Measurements from ENCODE around the gene KLHL26. TPM values are rescaled to one million over a fixed set of nuclear protein-coding genes. Genes with fewer than 3 reads are reported as not detected.
A peak's percentile ranks its signal among the peaks of the same experiment; 100 is the strongest.

KLHL26 gene
- total RNA-seq, 1 donor from 2014 or later = 8.3 TPM

DNA sequence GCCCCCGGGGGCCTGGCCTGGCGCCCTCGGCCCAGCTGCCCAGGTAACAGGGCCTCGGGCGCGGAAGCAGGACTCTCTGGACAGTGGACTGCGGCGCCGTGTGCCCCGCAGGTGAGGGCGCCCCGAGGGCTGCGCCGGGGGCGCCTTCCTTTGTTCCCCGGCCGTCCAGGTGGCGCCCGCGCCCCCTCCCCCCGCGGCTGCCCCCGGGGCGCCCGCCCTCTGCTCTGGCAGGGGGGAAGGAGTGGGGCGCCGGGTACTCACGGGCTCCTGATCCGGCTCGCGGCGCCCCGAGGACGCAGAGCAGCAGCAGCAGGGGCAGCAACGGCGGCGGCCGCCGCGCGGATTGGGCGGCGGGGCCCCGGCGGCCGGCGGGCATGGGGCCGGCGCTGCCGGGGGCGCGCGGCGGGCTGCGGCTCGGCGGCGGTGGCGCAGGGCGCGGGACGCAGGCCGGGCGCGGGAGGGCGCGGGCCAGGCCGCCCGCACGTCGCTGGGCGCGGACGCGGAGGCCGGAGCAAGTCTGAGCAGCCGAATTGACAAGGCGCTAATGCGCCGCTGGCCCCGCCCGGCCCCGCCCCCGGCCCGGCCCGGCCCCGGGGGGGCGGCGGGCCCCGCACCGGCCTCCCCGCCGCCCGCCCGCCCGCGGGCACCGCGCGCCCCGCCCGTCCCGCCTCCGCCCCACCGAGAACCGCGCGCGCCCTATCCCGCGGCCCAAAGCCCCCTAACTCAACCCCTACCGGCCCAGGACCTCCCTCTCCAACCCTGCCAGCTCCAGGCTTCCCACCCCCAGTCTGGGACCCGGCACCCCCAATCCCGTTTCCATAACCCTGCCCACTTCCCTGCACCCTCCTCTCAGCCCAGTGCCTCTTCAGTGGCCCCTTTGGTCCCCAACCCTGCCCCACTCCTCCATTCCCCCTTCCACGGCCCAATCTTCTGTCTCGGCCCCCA lies 30.3 kb upstream of the KLHL26 start, which contains the start of gene CRLF1:
Gene CRLF1, minus strand, starts transcription at position 519 of the 945 bp plus-strand sequence. Its CDS starts 143 bp downstream, at position 376.
- no peaks in the 10 kb centered on the region for H3K36me3 ChIP-seq
- no peak for DNase-seq (ENCODE audit: extremely low spot score in 2 of 2)
- H3K9me3 ChIP-seq = no peaks in the 10 kb centered on the region
- TF ChIP-seq POLR2A (IDR thresholded peaks at IDR 0.05) (no peak), POLR2AphosphoS5 (IDR thresholded peaks at IDR 0.05; ENCODE audit: insufficient read depth in 1 of 2, low read depth in 1 of 2) (no peak)
- TF ChIP-seq, protein P1, sequence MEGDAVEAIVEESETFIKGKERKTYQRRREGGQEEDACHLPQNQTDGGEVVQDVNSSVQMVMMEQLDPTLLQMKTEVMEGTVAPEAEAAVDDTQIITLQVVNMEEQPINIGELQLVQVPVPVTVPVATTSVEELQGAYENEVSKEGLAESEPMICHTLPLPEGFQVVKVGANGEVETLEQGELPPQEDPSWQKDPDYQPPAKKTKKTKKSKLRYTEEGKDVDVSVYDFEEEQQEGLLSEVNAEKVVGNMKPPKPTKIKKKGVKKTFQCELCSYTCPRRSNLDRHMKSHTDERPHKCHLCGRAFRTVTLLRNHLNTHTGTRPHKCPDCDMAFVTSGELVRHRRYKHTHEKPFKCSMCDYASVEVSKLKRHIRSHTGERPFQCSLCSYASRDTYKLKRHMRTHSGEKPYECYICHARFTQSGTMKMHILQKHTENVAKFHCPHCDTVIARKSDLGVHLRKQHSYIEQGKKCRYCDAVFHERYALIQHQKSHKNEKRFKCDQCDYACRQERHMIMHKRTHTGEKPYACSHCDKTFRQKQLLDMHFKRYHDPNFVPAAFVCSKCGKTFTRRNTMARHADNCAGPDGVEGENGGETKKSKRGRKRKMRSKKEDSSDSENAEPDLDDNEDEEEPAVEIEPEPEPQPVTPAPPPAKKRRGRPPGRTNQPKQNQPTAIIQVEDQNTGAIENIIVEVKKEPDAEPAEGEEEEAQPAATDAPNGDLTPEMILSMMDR (IDR thresholded peaks at IDR 0.05) = no peak
- H3K4me3 ChIP-seq = peak within 1 kb of the TSS; percentile 28 to 29
- H3K4me1 ChIP-seq = peaks cover 25% of the 10 kb centered on the region
- intact Hi-C loops (cut with DNase I) = no loop called here
- H3K27me3 ChIP-seq = peaks cover 10% of the 10 kb centered on the region
- no peak within 1 kb of the TSS for H3K27ac ChIP-seq

DNA sequence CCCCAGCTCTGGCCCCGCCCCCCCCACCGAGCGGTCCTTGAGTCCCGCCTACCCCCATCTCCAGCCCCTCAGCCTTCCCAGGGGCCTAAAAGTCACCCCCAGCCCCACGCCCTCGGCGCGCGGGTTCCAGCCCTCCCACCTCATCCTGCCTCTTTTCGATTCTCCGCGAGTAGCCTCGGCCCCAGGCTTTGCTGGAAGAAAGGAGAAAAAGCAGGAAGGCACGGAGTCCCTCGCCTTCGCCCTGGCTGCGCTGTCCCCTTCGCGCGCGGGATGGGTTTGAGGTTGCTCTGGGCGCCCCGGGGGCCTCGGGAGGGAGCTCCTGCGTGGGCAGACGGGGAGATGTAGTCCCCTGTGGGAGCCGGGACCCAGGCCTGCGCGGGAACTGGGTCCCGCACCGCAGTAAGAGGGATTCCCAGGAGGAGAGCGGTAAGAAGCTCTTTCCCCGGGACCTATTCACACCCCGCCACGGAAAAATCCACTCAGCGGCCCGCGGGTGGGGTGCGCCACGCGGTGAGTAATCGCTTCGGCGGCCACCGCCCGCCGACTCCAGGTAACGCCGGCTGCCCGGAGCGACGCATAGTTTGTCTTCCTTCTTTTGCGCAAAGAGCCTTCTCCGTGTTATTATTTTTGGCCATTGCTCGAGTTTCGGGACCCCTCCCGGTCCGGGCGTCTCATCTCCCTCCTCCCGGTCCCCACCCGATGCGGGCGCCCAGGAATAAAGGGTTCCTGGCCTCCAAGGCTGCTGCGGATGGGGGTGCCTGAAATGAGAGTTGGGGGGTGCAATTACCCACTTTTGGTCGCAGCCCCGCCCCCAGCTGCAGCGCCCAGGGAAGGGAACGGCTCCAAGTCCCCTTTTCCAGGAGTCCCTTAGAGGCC lies 29.4 kb upstream of the KLHL26 start:
- Histone ChIP-seq H3K36me3 (no peaks in the 10 kb centered on the region), H3K9me3 (no peaks in the 10 kb centered on the region), H3K27ac (no peak overlapping the region), H3K27me3 (peaks cover 15% of the 10 kb centered on the region), H3K4me1 (peaks cover 34% of the 10 kb centered on the region), H3K4me3 (peak overlapping the region; percentile 2 to 28)
- TF ChIP-seq POLR2A (IDR thresholded peaks at IDR 0.05) (no peak), POLR2AphosphoS5 (IDR thresholded peaks at IDR 0.05; ENCODE audit: insufficient read depth in 1 of 2, low read depth in 1 of 2) (peak in 1 of 2 donors; percentile 34)
- DNase-seq (ENCODE audit: extremely low spot score in 2 of 2) = no peak
- intact Hi-C loops (cut with DNase I) = no loop called here

DNA sequence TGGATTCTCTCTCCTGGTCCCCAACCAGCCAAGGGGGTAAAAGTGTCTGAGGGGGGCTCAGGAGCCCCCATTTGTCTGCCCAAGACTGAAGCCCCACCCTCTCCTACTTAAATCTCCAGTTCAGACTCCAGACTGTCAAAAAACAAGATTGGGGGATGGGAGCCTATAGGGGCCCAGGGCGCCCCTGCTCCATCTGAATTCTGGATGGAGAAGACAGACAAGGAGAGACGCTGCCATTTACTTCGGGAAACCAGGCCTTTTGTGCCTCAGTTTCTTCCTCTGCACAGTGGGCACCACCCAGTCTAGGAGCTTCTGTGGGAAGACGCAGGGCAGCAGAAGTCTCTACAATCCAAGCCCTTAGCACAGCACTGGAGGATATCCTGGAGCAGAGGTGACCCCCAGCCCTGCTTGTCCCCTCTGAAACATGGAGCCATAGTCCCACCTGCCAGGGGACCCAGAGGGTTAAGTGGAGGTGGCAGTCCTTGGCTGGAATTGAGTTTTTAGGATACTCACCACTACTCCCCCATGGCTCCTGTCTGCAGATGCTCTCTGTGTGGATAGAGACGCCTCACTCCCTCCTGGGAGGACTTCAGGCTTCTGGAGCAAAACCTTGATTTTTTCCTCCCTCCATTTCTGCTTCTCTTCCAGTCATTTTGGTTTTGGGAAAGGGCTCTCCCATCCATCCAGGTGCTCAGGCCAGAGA lies 28.6 kb upstream of the KLHL26 start:
- H3K36me3 ChIP-seq = no peaks in the 10 kb centered on the region
- DNase-seq (ENCODE audit: extremely low spot score in 2 of 2) = no peak
- H3K4me3 ChIP-seq = no peak overlapping the region
- no peak overlapping the region for H3K27ac ChIP-seq
- H3K27me3 ChIP-seq = peaks cover 15% of the 10 kb centered on the region
- H3K4me1 ChIP-seq = peaks cover 42% of the 10 kb centered on the region
- no peaks in the 10 kb centered on the region for H3K9me3 ChIP-seq
- TF ChIP-seq POLR2AphosphoS5 (IDR thresholded peaks at IDR 0.05; ENCODE audit: insufficient read depth in 1 of 2, low read depth in 1 of 2) (no peak), POLR2A (IDR thresholded peaks at IDR 0.05) (no peak)
- TF ChIP-seq, protein P1 (IDR thresholded peaks at IDR 0.05) = no peak
- intact Hi-C loops (cut with DNase I) = no loop called here

DNA sequence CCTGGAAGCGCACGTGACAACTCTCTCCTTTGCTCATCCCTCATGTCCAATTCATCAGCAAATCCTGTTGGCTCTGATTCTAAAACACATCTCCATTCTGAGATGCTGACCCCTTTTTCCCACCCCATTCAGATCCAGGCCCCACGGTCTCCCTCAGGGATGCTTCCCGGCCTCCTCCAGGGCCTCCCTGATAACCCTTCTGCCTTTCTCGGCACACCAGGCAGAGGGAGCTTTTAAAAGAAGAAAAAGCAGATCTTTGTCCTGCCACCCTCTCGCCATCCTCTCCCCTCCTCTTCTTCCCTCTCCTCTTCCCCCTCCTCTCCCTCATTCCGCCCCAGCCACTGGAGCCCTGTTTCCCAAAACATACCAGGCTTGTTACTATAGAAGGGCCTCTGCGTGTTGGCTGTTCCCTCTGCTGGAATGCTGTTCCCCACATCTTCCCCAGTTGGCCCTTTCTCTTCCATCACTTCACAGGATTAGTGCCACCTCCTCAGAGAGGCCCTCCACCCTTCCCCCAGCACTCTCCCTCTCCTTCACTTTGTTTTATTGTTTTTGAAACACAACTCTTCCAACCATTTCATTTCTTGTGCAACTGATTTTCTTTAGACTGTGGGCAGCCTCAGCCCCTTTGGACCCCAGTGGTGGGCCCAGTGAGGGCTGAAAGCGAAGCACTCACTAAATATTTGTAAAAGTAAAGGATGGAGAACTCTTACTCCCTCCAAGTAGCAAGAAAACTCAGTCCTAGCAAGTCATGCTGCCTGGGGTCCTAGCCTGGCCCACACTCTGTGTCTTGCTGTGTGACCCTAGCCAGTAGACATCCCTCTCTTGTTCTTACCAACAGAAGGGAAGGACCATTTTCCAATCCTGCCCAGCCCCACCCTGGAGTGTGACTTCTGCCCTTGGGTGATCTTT lies 27.8 kb upstream of the KLHL26 start:
- no peak for DNase-seq (ENCODE audit: extremely low spot score in 2 of 2)
- intact Hi-C loops (cut with DNase I) = no loop called here
- Histone ChIP-seq H3K4me1 (peaks cover 43% of the 10 kb centered on the region), H3K9me3 (no peaks in the 10 kb centered on the region), H3K27me3 (peaks cover 15% of the 10 kb centered on the region), H3K36me3 (no peaks in the 10 kb centered on the region), H3K4me3 (no peak overlapping the region), H3K27ac (no peak overlapping the region)
- TF ChIP-seq POLR2A (IDR thresholded peaks at IDR 0.05) = no peak
- TF ChIP-seq, protein P1 (IDR thresholded peaks at IDR 0.05) = no peak
- no peak for TF ChIP-seq POLR2AphosphoS5 (IDR thresholded peaks at IDR 0.05; ENCODE audit: insufficient read depth in 1 of 2, low read depth in 1 of 2)

Measured in vagina (tissue), 2 donors.